HepG2 (cell line): ENCODE measurements around the gene USH2A. TPM values are rescaled to one million over a fixed set of nuclear protein-coding genes. Genes with fewer than 3 reads are reported as not detected.

Source experiments
- ATAC-seq: fragments of 200-7000 bp; cut with Tn5 transposase; 3 replicates; pipeline ENCODE4 v1.9.1; 2020; ENCODE audit warnings: mild to moderate bottlenecking, moderate library complexity
- BruUV-seq: library from RNA; stranded (reverse); fragments of 400-500 nt; replicated peaks from 2 replicates; lab custom pipeline; 2021; lab: Mats Ljungman, UMichigan
- CTCF ChIA-PET: fragments of 300-600 bp; formaldehyde crosslinking; extraction: SDS; loops from one replicate; lab custom pipeline; 2021; ENCODE audit warnings: low total read pairs, inconsistent platforms, low intra/inter-chr PET ratio; lab: Yijun Ruan, JAX
- POLR2A ChIA-PET: fragments of 350-600 bp; sonication (Branson Sonifier 250); formaldehyde crosslinking; loops from one replicate; lab custom pipeline; 2020; ENCODE audit warnings: antibody characterized with exemption, inconsistent platforms; lab: Yijun Ruan, JAX
- DNase-seq: peaks from one replicate; pipeline ENCODE4 v3.0.0-alpha.2; 2015; ENCODE audit warnings: low spot score
- FAIRE-seq: peaks from 3 replicates; lab custom pipeline; 2011; peaks lifted over from hg19 to GRCh38; lab: Jason Lieb, UNC
- H2AFZ ChIP-seq: one replicate; pipeline ENCODE4 v1.6.1; 2011; ENCODE audit warnings: low read length, inconsistent platforms
- H3K27ac ChIP-seq: fragments of 300-600 bp; 3 replicates; pipeline ENCODE4 v1.8.0; 2011; ENCODE audit warnings: mixed run types, mild to moderate bottlenecking, mixed read lengths, low read length, inconsistent platforms; ENCODE audit not compliant: insufficient read depth; ENCODE audit errors: extremely low read length
- H3K27me3 ChIP-seq, 2 experiments: fragments of 200-600 bp in 1 of 2; 2 replicates in 1 of 2; 3 replicates in 1 of 2; pipeline versions ENCODE4 v1.6.0 to v1.8.0; 2011; ENCODE audit warnings: low read length in 2 of 2, mild to moderate bottlenecking in 2 of 2, moderate library complexity in 2 of 2, inconsistent platforms in 1 of 2; ENCODE audit not compliant: insufficient read depth in 2 of 2, control insufficient read depth in 1 of 2
- H3K36me3 ChIP-seq, 2 experiments: fragments of 200-600 bp in 1 of 2; replicated peaks in 1 of 2; 2 replicates in 1 of 2; 3 replicates in 1 of 2; pipeline versions ENCODE4 v1.5.1 to v1.8.0; 2011; ENCODE audit warnings: low read length in 2 of 2, inconsistent platforms in 1 of 2; ENCODE audit not compliant: insufficient read depth in 2 of 2, control insufficient read depth in 1 of 2
- H3K4me1 ChIP-seq: 2 replicates; pipeline ENCODE4 v1.5.1; 2012; ENCODE audit warnings: low read length, inconsistent platforms; ENCODE audit not compliant: insufficient read depth
- H3K4me2 ChIP-seq: 2 replicates; pipeline ENCODE4 v1.6.0; 2011; ENCODE audit warnings: low read depth, low read length, inconsistent platforms
- H3K4me3 ChIP-seq, 3 experiments: fragments of 200-600 bp in 1 of 3; sonication (generic), shearing (Covaris generic) in 1 of 3; replicated peaks in 1 of 3; 2 replicates each; pipeline ENCODE4 v1.5.1; 2011 to 2016; ENCODE audit warnings: low read length in 3 of 3, inconsistent platforms in 2 of 3, low read depth in 2 of 3, mild to moderate bottlenecking in 2 of 3, control low read depth in 1 of 3, mixed read lengths in 1 of 3; ENCODE audit not compliant: insufficient read depth in 1 of 3
- H3K79me2 ChIP-seq: one replicate; pipeline ENCODE4 v1.6.1; 2011; ENCODE audit warnings: low read length, inconsistent platforms; ENCODE audit not compliant: insufficient read depth
- H3K9ac ChIP-seq: 2 replicates; pipeline ENCODE4 v1.6.0; 2011; ENCODE audit warnings: mild to moderate bottlenecking, low read depth, low read length, inconsistent platforms; ENCODE audit not compliant: insufficient read depth
- H3K9me3 ChIP-seq: 2 replicates; pipeline ENCODE4 v1.5.1; 2012; ENCODE audit warnings: mild to moderate bottlenecking, low read length
- H4K20me1 ChIP-seq: 2 replicates; pipeline ENCODE4 v1.6.0; 2011; ENCODE audit warnings: inconsistent platforms, mild to moderate bottlenecking, low read length, moderate library complexity; ENCODE audit not compliant: insufficient read depth
- PTBP1 ChIP-seq: fragments of 200-400 bp; formaldehyde crosslinking; IDR thresholded peaks from 2 replicates; pipeline ENCODE4 v1.6.1; 2018; ENCODE audit warnings: low read length, low read depth; ENCODE audit not compliant: poor library complexity, severe bottlenecking
- ZC3H13 ChIP-seq: sonication (generic); formaldehyde crosslinking; IDR thresholded peaks from 2 replicates; pipeline ENCODE4 v1.8.1; 2023; ENCODE audit warnings: mild to moderate bottlenecking, missing genetic modification reagents, moderate library complexity
- ZNF20 ChIP-seq: sonication (generic); formaldehyde crosslinking; IDR thresholded peaks from 2 replicates; pipeline ENCODE4 v1.4.0; 2020; ENCODE audit warnings: mild to moderate bottlenecking, moderate library complexity, missing genetic modification reagents
- ZNF274 ChIP-seq: sonication (generic); formaldehyde crosslinking; IDR thresholded peaks from 2 replicates; pipeline ENCODE4 v1.5.1; 2020; ENCODE audit warnings: mild to moderate bottlenecking, missing genetic modification reagents
- ZNF30 ChIP-seq: sonication (generic); formaldehyde crosslinking; IDR thresholded peaks from 2 replicates; pipeline ENCODE4 v1.5.0; 2020; ENCODE audit warnings: mild to moderate bottlenecking, missing genetic modification reagents
- ZNF432 ChIP-seq: sonication (generic); formaldehyde crosslinking; IDR thresholded peaks from 2 replicates; pipeline ENCODE4 v1.5.0; 2020; ENCODE audit warnings: missing genetic modification reagents, mild to moderate bottlenecking, borderline replicate concordance
- ZNF607 ChIP-seq: sonication (generic); formaldehyde crosslinking; IDR thresholded peaks from 2 replicates; pipeline ENCODE4 v1.5.1; 2020; ENCODE audit warnings: missing genetic modification reagents, mild to moderate bottlenecking, borderline replicate concordance
- ZNF784 ChIP-seq: sonication (generic); formaldehyde crosslinking; IDR thresholded peaks from 2 replicates; pipeline ENCODE4 v1.5.1; 2020; ENCODE audit warnings: missing genetic modification reagents, mild to moderate bottlenecking, borderline replicate concordance
- ZNF83 ChIP-seq: sonication (generic); formaldehyde crosslinking; IDR thresholded peaks from 2 replicates; pipeline ENCODE4 v1.4.0; 2020; ENCODE audit warnings: missing genetic modification reagents, mild to moderate bottlenecking, borderline replicate concordance
- WGBS: methylation state at CpG from one replicate; pipeline ENCODE4 v1.1.6; 2017; ENCODE audit warnings: low lambda C conversion rate; 5-methylcytosine and 5-hydroxymethylcytosine counted together
- in situ Hi-C: cut with HindIII; loops from 2 replicates; pipeline ENCODE4 v1.10.0; 2017; ENCODE audit warnings: low pct_unique_long_range_greater_than_20kb; ENCODE audit not compliant: extremely low pct_ligation_motif_present
- intact Hi-C: fragments of 100-400 bp; cut with micrococcal nuclease; formaldehyde crosslinking; loops from one replicate; pipeline ENCODE4 v1.10.0; 2022; ENCODE audit not compliant: unreplicated experiment
- polyA plus RNA-seq, 8 experiments: library from polyadenylated mRNA; depleted of rRNA in 3 of 8; stranded (reverse) in 7 of 8; unstranded in 1 of 8; fragments of >200 nt; fragmentation: Illumina TruSeq in 4 of 8; extraction: Trizol in 4 of 8; gene quantifications; 2 replicates each; pipeline versions ENCODE4 v1.2.1 to v1.2.3, GENCODE V29; 2011 to 2016; ENCODE audit warnings: low read depth in 4 of 8, missing spikeins in 1 of 8, mixed read lengths in 1 of 8; ENCODE audit not compliant: insufficient read depth in 1 of 8
- total RNA-seq, 5 experiments: library from RNA; depleted of rRNA; stranded (reverse); fragments of >200 nt; fragmentation: Illumina TruSeq; extraction: Trizol; gene quantifications; 2 replicates each; pipeline ENCODE4 v1.2.3, GENCODE V29; 2016; ENCODE audit warnings: low read depth in 1 of 5

The USH2A gene
- total and polyA plus RNA-seq, 2 of the 13 experiments (the other 11 are each of a cell fraction or from before 2014, with no cell fraction given) = 0.02 TPM; not detected in 1

- Histone ChIP-seq H3K4me3 (no peak overlapping the region), H2AFZ (no peak overlapping the region), H3K4me1 (peaks cover 18% of the 10 kb centered on the region; the same call in 1 of the 2 replicates), H3K9ac (no peak overlapping the region), H4K20me1 (no peaks in the 10 kb centered on the region), H3K27ac (no peak overlapping the region), H3K27me3 (no peaks in the 10 kb centered on the region), H3K9me3 (no peaks in the 10 kb centered on the region), H3K4me2 (no peak overlapping the region), H3K79me2 (no peaks in the 10 kb centered on the region), H3K36me3 (peaks cover 3 to 58% of the 10 kb centered on the region in 2 experiments)
- in situ Hi-C loops (no loop called here), intact Hi-C loops (no loop called here)
- no peak for TF ChIP-seq ZNF83
- no peak for TF ChIP-seq ZNF784 (CRISPR knock-in tag)
- ChIA-PET POLR2A (no interaction called here), CTCF (no interaction called here)
- 94% methylated on average over 3 of the region's 3 CpGs for WGBS
- no peak for DNase-seq
- ATAC-seq = no peak
- no TSS peak for BruUV-seq
- no peak for FAIRE-seq
Observed at GRCh38 chr1:215599418-215600074, 823.7 kb downstream of the USH2A start.

- Histone ChIP-seq H4K20me1 (no peaks in the 10 kb centered on the region), H3K4me2 (no peak overlapping the region), H3K27me3 (no peaks in the 10 kb centered on the region), H3K4me1 (0 out of 2 replicates have a peak, but pooled peaks cover 10% of the 10 kb centered on the region), H2AFZ (no peak overlapping the region), H3K9ac (no peak overlapping the region), H3K36me3 (peaks cover 3 to 46% of the 10 kb centered on the region in 2 experiments), H3K9me3 (no peaks in the 10 kb centered on the region), H3K27ac (no peak overlapping the region), H3K4me3 (no peak overlapping the region), H3K79me2 (peaks cover under 1% of the 10 kb centered on the region)
- ATAC-seq (no peak), DNase-seq (no peak), FAIRE-seq (no peak)
- BruUV-seq = no TSS peak
- ChIA-PET POLR2A (no interaction called here), CTCF (no interaction called here)
- in situ Hi-C loops = no loop called here
- intact Hi-C loops = no loop called here
- TF ChIP-seq ZNF30 (CRISPR knock-in tag) (no peak), PTBP1 (no peak), ZNF432 (no peak), ZNF20 (CRISPR knock-in tag) (no peak), ZNF274 (CRISPR knock-in tag) (no peak), ZC3H13 (CRISPR knock-in tag) (no peak), ZNF607 (no peak)
Observed at GRCh38 chr1:215597961-215598360, 825.3 kb downstream of the USH2A start.
